Pancreas (tissue), 10 donors: ENCODE data around the gene PARD3B. TPM values are rescaled to one million over a fixed set of nuclear protein-coding genes. Genes with fewer than 3 reads are reported as not detected.

ENCODE experiments used
- ATAC-seq, 4 donors: fragments of 200-7000 bp; cut with Tn5 transposase; one replicate each; pipeline versions ENCODE4 v1.8.0 to v1.9.1; 2020; ENCODE audit warnings: mild to moderate bottlenecking in 4 of 4, moderate library complexity in 4 of 4
- DNase-seq, 6 donors: peaks; one replicate each; pipeline ENCODE4 v3.0.0-alpha.2; 2020
- FAIRE-seq: peaks from 2 replicates; lab custom pipeline; 2012; peaks lifted over from hg19 to GRCh38; lab: Jason Lieb, UNC
- H3K27ac ChIP-seq, 4 donors: fragments of 200-600 bp; sonication (generic); 1 replicate in 3 of 4; 2 replicates in 1 of 4; pipeline versions ENCODE4 v1.5.0 to v1.8.0; 2020
- H3K27me3 ChIP-seq, 4 donors: fragments of 200-600 bp; one replicate each; pipeline ENCODE4 v1.8.0; 2021
- H3K36me3 ChIP-seq, 3 donors: fragments of 200-600 bp; sonication (generic) in 1 of 3; one replicate each; pipeline versions ENCODE4 v1.5.0 to v1.8.0; 2020 to 2021
- H3K4me1 ChIP-seq, 3 donors: fragments of 200-600 bp; one replicate each; pipeline ENCODE4 v1.8.0; 2021
- H3K4me3 ChIP-seq, 4 donors: fragments of 200-600 bp; sonication (generic) in 2 of 4; one replicate each; pipeline versions ENCODE4 v1.5.0 to v1.8.0; 2020 to 2021
- H3K9me3 ChIP-seq, 4 donors: fragments of 200-600 bp; one replicate each; pipeline ENCODE4 v1.8.0; 2021
- CTCF ChIP-seq, 4 donors: fragments of 200-600 bp; sonication (generic) in 3 of 4; IDR thresholded peaks; one replicate each; pipeline versions ENCODE4 v1.5.0 to v1.8.0; 2021; ENCODE audit warnings: antibody characterized with exemption in 4 of 4
- WGBS, 2 donors: extraction: QIAGEN DNeasy Blood & Tissue Kit; methylation state at CpG; one replicate each; pipeline ENCODE4 v1.1.7; 2013; 5-methylcytosine and 5-hydroxymethylcytosine counted together
- intact Hi-C, 3 donors: fragments of 100-400 bp; cut with DNase I; formaldehyde crosslinking; loops; one replicate each; pipeline versions ENCODE4 v1.11.1 to v1.14.2; 2022
- polyA plus RNA-seq, 2 donors: library from polyadenylated mRNA; stranded (reverse); fragments of 200-250 nt; gene quantifications; one replicate each; pipeline ENCODE4 v1.2.3, GENCODE V29; 2013
- total RNA-seq, 6 donors: library from RNA; stranded (reverse); fragmentation: NEBNext Ultra II Directional in 4 of 6; extraction: Animal tissue kit (Norgen Biotek cat#: 25700) in 4 of 6; gene quantifications; one replicate each; pipeline versions ENCODE4 v1.2.1 to v1.2.4, GENCODE V29; 2021 to 2023
- donor health status: healthy with polysubstance abuse.
- donor health status: DM: no; HTN: no; CAD: no; lungs with moderate emphysema.
- donor health status: DM: no; HTN: no; CAD: no.
- donor health status: control.
- donor health status: control.
- donor health status: Bipolar disorder and iron deficiency.
- donor health status: DM: yes; HTN: yes; CAD: no.
- donor health status: DM: no; HTN: no; CAD: no.
- donor health status: DM: no; HTN: no; CAD: no.
- donor health status: DM: yes; HTN: yes; CAD: no.

PARD3B gene
- total and polyA plus RNA-seq, 8 donors = 2.8 to 21.5 (median 12.7) TPM

GRCh38 chr2:205357732-205358131, 812.5 kb downstream of the PARD3B start:
- no peaks in the 10 kb centered on the region for H3K27me3 ChIP-seq
- intact Hi-C loops = no loop called here

GRCh38 chr2:205358351-205358815, 813.1 kb downstream of the PARD3B start:
- WGBS, 2 donors = 69 to 72% methylated on average over 8 of the region's 8 CpGs
- Histone ChIP-seq H3K36me3 (no peaks in the 10 kb centered on the region), H3K9me3 (no peaks in the 10 kb centered on the region), H3K4me1 (no peaks in the 10 kb centered on the region), H3K27me3 (no peaks in the 10 kb centered on the region), H3K27ac (no peak overlapping the region), H3K4me3 (no peak overlapping the region)
- FAIRE-seq (no peak), ATAC-seq (no peak), DNase-seq (no peak)
- intact Hi-C loops = no loop called here
- TF ChIP-seq CTCF (IDR thresholded peaks at IDR 0.05) = no peak

More at GRCh38 chr2:205357732-205358131, 812.5 kb downstream of the PARD3B start:
- no peak for ATAC-seq
- Histone ChIP-seq H3K9me3 (no peaks in the 10 kb centered on the region), H3K4me1 (no peaks in the 10 kb centered on the region), H3K36me3 (no peaks in the 10 kb centered on the region), H3K4me3 (no peak overlapping the region), H3K27ac (no peak overlapping the region)
- 46 to 49% methylated on average over 2 of the region's 2 CpGs for WGBS, 2 donors
- DNase-seq = no peak
- no peak for FAIRE-seq
- TF ChIP-seq CTCF (IDR thresholded peaks at IDR 0.05) = no peak

- no peaks in the 10 kb centered on the region for H3K27me3 ChIP-seq
- FAIRE-seq (no peak), ATAC-seq (no peak), DNase-seq (no peak)
- no peaks in the 10 kb centered on the region for H3K9me3 ChIP-seq
- no peak for TF ChIP-seq CTCF (IDR thresholded peaks at IDR 0.05)
- no peak overlapping the region for H3K27ac ChIP-seq
- H3K36me3 ChIP-seq = no peaks in the 10 kb centered on the region
- 87 to 89% methylated on average over 3 of the region's 3 CpGs for WGBS, 2 donors
- H3K4me1 ChIP-seq = no peaks in the 10 kb centered on the region
- intact Hi-C loops = no loop called here
- no peak overlapping the region for H3K4me3 ChIP-seq
Measured at GRCh38 chr2:205361272-205361671, 816.0 kb downstream of the PARD3B start.

- H3K4me1 ChIP-seq = no peaks in the 10 kb centered on the region
- no peaks in the 10 kb centered on the region for H3K36me3 ChIP-seq
- no peak overlapping the region for H3K27ac ChIP-seq
- H3K27me3 ChIP-seq = no peaks in the 10 kb centered on the region
- intact Hi-C loops = no loop called here
- no peaks in the 10 kb centered on the region for H3K9me3 ChIP-seq
- no peak overlapping the region for H3K4me3 ChIP-seq
- ATAC-seq = no peak
- no peak for TF ChIP-seq CTCF (IDR thresholded peaks at IDR 0.05)
- no peak for FAIRE-seq
- no peak for DNase-seq
Measured at GRCh38 chr2:205361970-205362369, 816.7 kb downstream of the PARD3B start.

GRCh38 chr2:205364261-205364660, 819.0 kb downstream of the PARD3B start:
- FAIRE-seq (no peak), DNase-seq (no peak), ATAC-seq (no peak)
- H3K4me1 ChIP-seq = no peaks in the 10 kb centered on the region
- TF ChIP-seq CTCF (IDR thresholded peaks at IDR 0.05) = no peak
- H3K27me3 ChIP-seq = no peaks in the 10 kb centered on the region
- intact Hi-C loops = no loop called here
- H3K9me3 ChIP-seq = no peaks in the 10 kb centered on the region
- H3K36me3 ChIP-seq = no peaks in the 10 kb centered on the region
- no peak overlapping the region for H3K4me3 ChIP-seq
- 85 to 91% methylated on average over 3 of the region's 3 CpGs for WGBS, 2 donors
- no peak overlapping the region for H3K27ac ChIP-seq
